NCI-H2171 treated with DMSO at 0.1 percent for 48 hours (cell line): Measurements from ENCODE around the gene LTA.
A peak's percentile ranks its signal among the peaks of the same experiment; 100 is the strongest.

ENCODE experiments used
- DNase-seq: peaks from one replicate; lab custom pipeline; 2025; lab: John Stamatoyannopoulos, UW

Gene LTA, protein sequence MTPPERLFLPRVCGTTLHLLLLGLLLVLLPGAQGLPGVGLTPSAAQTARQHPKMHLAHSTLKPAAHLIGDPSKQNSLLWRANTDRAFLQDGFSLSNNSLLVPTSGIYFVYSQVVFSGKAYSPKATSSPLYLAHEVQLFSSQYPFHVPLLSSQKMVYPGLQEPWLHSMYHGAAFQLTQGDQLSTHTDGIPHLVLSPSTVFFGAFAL

DNA sequence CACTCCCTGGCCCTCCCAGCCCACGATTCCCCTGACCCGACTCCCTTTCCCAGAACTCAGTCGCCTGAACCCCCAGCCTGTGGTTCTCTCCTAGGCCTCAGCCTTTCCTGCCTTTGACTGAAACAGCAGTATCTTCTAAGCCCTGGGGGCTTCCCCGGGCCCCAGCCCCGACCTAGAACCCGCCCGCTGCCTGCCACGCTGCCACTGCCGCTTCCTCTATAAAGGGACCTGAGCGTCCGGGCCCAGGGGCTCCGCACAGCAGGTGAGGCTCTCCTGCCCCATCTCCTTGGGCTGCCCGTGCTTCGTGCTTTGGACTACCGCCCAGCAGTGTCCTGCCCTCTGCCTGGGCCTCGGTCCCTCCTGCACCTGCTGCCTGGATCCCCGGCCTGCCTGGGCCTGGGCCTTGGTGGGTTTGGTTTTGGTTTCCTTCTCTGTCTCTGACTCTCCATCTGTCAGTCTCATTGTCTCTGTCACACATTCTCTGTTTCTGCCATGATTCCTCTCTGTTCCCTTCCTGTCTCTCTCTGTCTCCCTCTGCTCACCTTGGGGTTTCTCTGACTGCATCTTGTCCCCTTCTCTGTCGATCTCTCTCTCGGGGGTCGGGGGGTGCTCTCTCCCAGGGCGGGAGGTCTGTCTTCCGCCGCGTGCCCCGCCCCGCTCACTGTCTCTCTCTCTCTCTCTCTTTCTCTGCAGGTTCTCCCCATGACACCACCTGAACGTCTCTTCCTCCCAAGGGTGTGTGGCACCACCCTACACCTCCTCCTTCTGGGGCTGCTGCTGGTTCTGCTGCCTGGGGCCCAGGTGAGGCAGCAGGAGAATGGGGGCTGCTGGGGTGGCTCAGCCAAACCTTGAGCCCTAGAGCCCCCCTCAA, at the start of gene LTA:
Gene LTA (plus strand): TSS at position 249 of the 871 bp plus-strand sequence. CDS start 454 bp downstream, at position 703.
- DNase-seq, result no peak

- DNase-seq, result no peak
Measured at GRCh38 chr6:31525553-31525931, 46.5 kb upstream of the LTA start.

DNA sequence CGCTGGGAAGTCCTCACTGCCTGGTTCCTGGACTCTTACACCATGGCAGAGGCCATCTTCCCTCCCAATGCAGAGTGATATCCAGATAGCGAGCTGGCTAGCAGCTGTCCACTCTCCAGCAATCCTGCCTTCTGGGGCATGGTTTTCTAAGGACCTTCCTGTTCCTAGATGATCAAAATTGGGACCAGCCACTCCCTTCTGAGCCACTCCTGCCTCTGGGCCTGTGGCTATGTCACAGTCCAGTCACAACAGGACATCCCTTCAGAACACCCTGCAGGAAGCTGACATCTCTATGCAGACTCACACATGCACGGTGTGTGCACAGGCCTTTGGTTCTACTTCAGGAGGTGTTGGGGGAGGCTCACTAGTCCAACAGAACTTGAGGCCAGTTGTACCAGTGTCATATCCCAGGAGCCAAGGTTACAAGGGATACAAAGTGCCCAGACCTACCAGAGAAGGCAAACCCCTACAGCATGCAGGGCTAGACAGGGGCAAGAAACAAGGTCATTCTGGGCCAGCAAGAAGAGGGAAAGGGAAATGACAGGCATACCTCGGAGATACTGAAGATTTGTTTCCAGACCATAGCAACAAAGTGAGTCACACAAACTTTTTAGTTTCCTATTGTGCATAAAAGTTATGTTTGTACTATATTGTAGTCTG, 46.0 kb upstream of the LTA start:
- no peak for DNase-seq

GRCh38 chr6:31528307-31528777, 43.7 kb upstream of the LTA start:
- DNase-seq, result no peak

- no peak for DNase-seq
Measured at GRCh38 chr6:31528821-31529328, 43.2 kb upstream of the LTA start, which contains the start of gene MCCD1. MCCD1 (plus strand) TSS chr6:31528962; CDS start chr6:31529015, 53 bp downstream.

DNA sequence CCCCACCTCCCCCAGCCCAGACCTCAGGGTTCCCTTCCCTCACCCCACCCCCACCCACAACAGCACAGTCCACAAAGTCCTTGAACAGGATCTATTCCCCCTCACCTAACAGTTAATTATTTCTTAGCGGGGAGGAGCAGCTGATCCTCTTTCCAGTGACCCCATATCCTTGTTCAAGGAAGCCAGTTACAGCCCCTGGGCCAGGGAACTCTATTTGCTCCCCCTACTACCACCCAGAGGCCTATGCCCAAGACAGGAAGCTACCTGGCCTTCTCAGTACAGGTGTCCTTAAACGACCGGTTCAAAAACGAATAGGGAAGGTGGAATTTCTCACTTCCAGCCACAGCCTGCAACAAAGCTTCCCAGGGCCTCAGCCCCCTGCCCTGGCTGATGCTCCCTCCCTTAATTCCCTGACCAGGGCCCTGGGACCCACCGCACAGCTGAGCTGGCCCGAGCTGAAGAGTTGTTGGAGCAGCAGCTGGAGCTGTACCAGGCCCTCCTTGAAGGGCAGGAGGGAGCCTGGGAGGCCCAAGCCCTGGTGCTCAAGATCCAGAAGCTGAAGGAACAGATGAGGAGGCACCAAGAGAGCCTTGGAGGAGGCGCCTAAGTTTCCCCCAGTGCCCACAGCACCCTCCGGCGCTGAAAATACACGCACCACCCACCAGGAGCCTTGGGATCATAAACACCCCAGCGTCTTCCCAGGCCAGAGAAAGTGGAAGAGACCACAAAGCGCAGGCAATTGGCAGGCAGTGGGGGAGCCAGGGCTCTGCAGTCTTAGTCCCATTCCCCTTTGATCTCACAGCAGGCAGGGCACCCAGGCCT, 42.5 kb upstream of the LTA start:
- no peak for DNase-seq

DNA sequence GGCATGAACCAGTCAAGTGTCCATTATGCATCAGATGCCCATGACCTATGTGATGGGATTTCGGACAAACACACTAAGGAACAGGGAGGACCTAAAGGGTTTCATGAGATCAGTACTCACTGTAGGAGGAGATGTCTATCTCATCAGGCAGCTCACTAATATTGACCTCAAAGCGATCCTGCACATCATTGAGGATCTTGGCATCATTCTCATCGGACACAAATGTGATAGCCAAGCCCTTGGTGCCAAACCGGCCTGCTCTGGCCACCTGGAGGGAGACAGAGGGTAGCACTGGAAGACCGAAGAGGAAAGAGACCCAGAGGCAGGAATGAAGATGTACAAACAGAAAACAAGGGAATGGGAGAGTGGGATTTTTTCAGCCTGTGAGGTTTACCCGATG, 41.4 kb upstream of the LTA start:
- no peak for DNase-seq

DNA sequence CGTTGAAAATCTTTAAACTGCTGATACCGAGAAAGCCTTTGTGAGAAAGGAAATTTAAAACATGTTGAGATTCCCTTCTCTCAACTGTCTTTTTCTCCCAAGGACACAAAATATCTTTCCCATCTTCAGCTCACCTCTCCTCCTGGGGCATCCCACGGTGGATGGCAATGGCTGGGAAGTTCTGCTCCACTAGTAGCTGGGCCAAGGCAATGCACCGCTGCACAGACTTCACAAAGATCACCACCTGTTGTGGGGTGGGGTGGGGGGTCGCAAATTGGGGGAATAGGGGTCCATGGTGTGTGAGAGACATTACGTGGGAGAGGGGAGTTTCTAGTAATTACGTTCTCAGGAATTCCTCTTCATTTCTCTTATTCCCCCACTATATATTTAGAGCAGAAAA, 40.9 kb upstream of the LTA start:
- no peak for DNase-seq

DNA sequence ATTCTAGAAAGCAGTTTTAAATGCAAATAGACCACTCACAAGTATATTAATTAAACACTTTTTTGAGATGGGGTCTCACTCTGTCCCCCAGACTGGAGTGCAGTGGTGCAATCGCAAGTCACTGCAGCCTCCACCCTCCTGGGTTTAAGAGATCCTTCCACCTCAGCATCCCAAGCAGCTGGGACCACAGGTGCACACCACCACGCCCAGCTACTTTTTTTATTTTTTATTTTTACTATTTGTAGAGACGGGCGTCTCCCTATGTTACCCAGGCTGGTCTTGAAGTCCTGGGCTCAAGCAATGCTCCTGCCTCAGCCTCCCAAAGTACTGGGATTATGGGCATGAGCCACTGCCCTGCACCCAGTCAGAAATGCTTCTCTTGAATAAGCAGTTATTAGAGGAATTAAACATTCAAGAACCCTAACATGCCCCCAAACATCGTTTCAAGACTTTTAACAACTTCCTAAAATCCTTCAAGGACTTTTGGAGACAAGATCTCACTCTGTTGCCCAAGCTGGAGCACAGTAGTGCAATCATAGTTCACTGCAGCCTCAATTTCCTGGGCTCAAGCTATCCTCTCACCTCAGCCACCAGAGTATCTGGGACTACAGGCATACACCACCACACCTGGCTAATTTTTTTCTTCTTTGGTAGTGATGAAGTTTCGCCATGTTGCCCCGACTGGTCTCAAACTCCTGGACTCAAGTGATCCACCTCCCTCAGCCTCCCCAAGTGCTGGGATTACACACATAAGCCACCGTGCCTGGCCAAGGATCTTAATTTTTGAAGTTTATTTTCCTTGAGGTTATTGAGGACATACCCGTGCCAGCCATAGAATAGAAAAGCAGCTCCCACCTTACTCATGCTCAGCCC, 40.1 kb upstream of the LTA start:
- DNase-seq, result no peak

DNA sequence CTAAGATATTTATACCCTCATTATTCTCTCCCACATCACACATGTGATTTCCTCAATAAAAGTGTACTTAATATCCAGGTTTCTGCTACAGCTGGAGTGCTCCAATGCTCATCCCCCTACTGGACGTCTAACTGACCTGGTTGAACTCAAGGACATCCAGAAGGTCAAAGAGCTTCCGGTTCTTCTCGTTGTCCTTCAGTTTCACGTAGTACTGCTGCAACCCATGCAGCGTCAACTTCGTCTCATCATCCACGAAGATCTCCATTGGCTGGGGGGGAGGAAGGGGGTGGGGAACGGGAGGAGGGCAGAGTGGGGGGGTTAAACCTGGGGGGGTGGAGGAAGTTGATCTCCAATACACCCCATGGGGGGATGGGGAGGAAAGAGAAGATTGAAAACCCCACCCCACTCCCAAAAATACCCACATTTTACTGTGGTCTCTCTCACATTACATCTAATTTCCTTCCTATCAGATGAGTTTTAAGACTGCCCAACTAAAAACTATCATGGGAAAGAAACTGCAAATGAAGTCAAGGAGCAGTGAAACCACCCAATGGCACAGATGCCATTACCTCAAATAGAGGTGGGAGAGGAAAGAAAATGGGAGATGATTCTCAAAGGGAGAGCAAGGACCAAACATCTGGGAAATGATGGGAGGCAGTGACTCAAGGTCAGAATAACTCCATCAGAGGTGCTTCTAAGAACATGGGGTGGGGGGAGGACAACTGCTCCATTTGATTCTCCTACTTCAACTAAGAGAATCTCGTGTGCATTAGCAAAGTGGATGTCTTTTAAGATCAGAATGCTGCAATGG, 39.2 kb upstream of the LTA start:
- DNase-seq, result no peak

- DNase-seq, result no peak
Measured at GRCh38 chr6:31533455-31533841, 38.6 kb upstream of the LTA start.

- DNase-seq, result no peak
Measured at GRCh38 chr6:31534011-31534410, 38.1 kb upstream of the LTA start.

GRCh38 chr6:31534521-31535040, 37.5 kb upstream of the LTA start:
- no peak for DNase-seq

DNA sequence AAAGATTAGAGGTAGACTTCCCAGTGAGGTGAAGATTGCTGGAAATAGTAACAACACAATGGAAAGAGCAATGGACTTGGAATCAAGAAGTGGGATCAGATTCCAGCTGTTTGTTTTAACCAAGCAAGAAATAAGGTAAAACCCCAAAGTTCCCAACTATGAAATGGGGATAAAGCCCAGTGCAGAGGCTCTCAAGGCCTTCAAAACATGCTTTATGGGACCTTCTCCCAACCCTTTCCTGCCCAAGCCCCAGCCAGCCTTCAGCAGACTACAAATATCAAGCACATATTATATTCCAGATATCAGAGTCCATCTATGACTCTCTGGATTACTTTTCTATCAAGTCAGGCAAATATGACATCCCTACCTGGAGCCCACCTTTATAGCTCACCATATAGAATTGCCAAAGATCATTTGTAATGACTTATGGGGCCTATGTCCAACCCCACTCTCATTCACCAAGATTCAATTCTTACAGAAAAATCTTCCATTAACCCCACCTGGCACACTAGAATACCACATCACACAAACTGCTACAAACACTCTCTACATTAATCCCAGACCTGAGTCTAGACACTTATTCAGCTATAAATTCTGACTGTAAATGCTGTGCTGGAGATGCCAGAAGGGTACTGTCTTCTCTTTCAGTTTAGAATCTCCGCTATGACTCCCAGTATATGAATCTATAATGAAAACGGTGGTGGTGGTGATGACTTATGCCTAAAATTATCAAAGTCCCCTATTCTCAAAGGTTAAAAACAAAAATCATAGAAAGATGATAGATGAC, 36.4 kb upstream of the LTA start:
- DNase-seq, result no peak

- no peak for DNase-seq
Measured at GRCh38 chr6:31538805-31539400, 33.2 kb upstream of the LTA start.

- DNase-seq, result no peak
Measured at GRCh38 chr6:31540640-31541039, 31.4 kb upstream of the LTA start.

DNA sequence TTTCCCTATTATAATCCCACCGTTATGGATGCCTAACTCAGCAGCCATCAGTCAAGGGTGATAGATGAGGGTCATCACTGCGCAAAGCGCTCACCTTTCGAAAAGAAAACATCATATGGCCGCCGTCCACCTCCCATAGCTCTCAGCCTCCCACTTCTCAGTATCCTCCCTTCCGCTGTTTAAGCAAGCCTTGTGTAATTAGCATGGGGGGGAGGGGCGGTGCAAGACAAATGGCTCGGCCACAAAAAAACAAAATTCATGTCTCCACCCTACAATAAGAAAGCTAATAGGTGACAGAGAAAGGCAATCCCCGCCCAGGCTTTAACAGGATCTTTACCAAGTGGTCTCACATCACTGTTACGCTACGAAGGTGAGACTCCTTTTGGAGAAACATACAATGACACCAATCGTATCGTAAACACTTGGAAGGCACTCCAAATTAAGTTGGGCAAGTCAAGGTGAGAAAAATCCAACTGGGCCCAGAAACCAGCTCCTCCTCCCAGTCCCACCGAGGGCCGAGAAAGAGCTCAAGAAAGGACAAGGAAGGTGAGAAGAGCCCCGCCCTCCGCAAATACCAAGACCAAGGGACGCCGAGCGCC, 30.9 kb upstream of the LTA start:
- DNase-seq, result peak; percentile 72
